HepG2 (cell line): ENCODE data around the gene KIR3DL2.

Experiments
- ATF3 ChIP-seq: sonication (generic); formaldehyde crosslinking; IDR thresholded peaks from 2 replicates; pipeline ENCODE4 v1.4.0; 2020; ENCODE audit warnings: missing genetic modification reagents
- CSRNP1 ChIP-seq: sonication (generic); formaldehyde crosslinking; IDR thresholded peaks from 2 replicates; pipeline ENCODE4 v1.8.1; 2023; ENCODE audit warnings: mild to moderate bottlenecking, missing genetic modification reagents
- CTCF ChIP-seq: sonication (generic); formaldehyde crosslinking; IDR thresholded peaks from 2 replicates; pipeline ENCODE4 v1.5.0; 2020; ENCODE audit warnings: mild to moderate bottlenecking, missing genetic modification reagents, moderate library complexity
- LBX2 ChIP-seq: sonication (generic); formaldehyde crosslinking; IDR thresholded peaks from 2 replicates; pipeline ENCODE4 v1.5.0; 2020; ENCODE audit warnings: missing genetic modification reagents, mild to moderate bottlenecking, borderline replicate concordance
- MAX ChIP-seq: IDR thresholded peaks from 2 replicates; pipeline ENCODE4 v1.6.1; 2012; ENCODE audit warnings: inconsistent platforms
- MED1 ChIP-seq: sonication (generic); formaldehyde crosslinking; IDR thresholded peaks from 2 replicates; pipeline ENCODE4 v1.4.0; 2020; ENCODE audit warnings: missing genetic modification reagents
- NFYB ChIP-seq: sonication (generic); formaldehyde crosslinking; IDR thresholded peaks from 2 replicates; pipeline ENCODE4 v1.4.0; 2020; ENCODE audit warnings: missing genetic modification reagents
- PHF5A ChIP-seq: IDR thresholded peaks from one replicate; pipeline ENCODE4 v1.6.1; 2018; ENCODE audit warnings: low read depth, missing genetic modification reagents; ENCODE audit not compliant: unreplicated experiment
- PLSCR1 ChIP-seq: sonication (generic); formaldehyde crosslinking; IDR thresholded peaks from 2 replicates; pipeline ENCODE4 v1.5.0; 2020; ENCODE audit warnings: missing genetic modification reagents, mild to moderate bottlenecking, borderline replicate concordance
- TOPORS ChIP-seq: sonication (generic); formaldehyde crosslinking; IDR thresholded peaks from 2 replicates; pipeline ENCODE4 v1.8.0; 2023; ENCODE audit warnings: mild to moderate bottlenecking, missing genetic modification reagents
- WIZ ChIP-seq: sonication (generic); formaldehyde crosslinking; IDR thresholded peaks from 2 replicates; pipeline ENCODE4 v1.5.1; 2020; ENCODE audit warnings: mild to moderate bottlenecking, missing genetic modification reagents
- YY1 ChIP-seq: IDR thresholded peaks from 2 replicates; pipeline ENCODE4 v1.6.1; 2011; ENCODE audit warnings: low read length, low read depth, moderate library complexity, mild to moderate bottlenecking; ENCODE audit not compliant: insufficient read depth, insufficient replicate concordance
- ZNF143 ChIP-seq: sonication (generic); formaldehyde crosslinking; IDR thresholded peaks from 2 replicates; pipeline ENCODE4 v1.4.0; 2020; ENCODE audit warnings: missing genetic modification reagents
- ZNF737 ChIP-seq: sonication (generic); formaldehyde crosslinking; IDR thresholded peaks from 2 replicates; pipeline ENCODE4 v1.5.0; 2020; ENCODE audit warnings: missing genetic modification reagents, mild to moderate bottlenecking, borderline replicate concordance

GRCh38 chr19:54888239-54888638 is 38.0 kb downstream of the KIR3DL2 start:
- TF ChIP-seq NFYB (CRISPR knock-in tag) (no peak), CTCF (CRISPR knock-in tag) (no peak), PHF5A (no peak), CSRNP1 (CRISPR knock-in tag) (no peak), ZNF143 (no peak), MED1 (CRISPR knock-in tag) (no peak), ATF3 (CRISPR knock-in tag) (no peak), WIZ (CRISPR knock-in tag) (no peak), PLSCR1 (no peak), MAX (no peak), TOPORS (CRISPR knock-in tag) (no peak), ZNF737 (CRISPR knock-in tag) (no peak), LBX2 (CRISPR knock-in tag) (no peak), YY1 (no peak)
